NCI-H187 treated with DMSO at 0.1 percent for 48 hours (cell line): ENCODE measurements around the gene ARL6IP1.

Experiments used
- DNase-seq: peaks from one replicate; lab custom pipeline; 2025; lab: John Stamatoyannopoulos, UW

The ARL6IP1 gene

DNA sequence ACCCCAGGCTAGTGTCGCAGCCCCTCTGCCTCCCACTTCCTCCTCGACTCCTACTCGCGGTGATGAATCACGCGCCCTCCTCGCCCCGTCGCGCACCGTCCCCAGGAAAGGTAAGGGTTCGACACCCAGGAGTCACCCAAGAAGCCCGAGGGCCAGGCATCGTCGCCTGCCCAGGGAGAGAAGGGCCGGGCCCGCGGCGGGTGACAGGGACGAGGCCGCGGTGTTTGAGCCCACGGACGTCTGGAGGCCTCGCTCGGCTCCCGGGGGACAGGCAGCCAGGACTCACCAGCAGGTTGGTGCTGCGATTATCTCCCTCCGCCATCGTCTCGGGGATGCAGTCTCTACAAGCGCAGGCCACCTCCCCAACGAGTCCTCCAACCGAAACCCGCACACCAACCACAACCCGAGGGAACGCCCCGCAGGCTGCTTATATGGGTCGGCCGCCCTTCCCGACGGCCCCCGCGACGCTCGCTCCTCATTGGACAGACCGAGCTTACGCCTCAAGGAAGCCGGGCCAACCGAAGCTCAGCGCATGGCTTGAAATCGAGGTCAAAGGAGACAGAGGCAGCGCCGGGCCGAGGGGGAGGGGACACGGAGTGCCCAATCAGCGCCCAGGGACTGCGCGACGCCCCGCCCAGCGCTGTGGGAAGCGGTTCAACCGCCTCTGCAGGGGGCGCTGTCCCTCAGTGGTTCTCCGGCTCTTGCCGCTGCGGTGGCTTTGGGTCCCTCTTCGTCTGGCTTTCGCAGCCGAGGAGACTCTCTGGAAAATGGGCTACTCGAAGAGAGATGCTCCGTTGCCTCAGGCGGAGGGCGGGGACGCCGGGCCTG, at the start of gene ARL6IP1:
Gene ARL6IP1 (minus strand): TSS at position 405 of the 828 bp plus-strand sequence. CDS start 83 bp downstream, at position 322.
- peak; percentile 75 for DNase-seq

DNA sequence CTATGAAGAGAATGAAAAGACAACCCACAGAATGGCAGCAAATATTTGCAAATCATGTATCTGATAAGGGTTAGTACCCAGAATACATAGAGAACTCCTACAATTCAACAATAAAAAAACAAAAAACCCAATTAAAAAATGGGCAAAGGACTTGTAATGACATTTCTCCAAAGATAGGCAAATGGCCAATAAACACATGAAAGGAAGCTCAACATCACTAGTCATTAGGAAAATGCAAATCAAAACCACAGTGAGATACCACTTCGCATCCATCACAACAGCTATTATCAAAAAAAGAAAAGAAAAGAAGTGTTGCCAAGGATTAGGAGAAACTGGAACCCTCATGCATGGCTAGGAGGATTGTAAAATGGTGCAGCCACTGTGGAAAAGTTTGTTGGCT, 45.1 kb upstream of the ARL6IP1 start:
- no peak for DNase-seq

DNA sequence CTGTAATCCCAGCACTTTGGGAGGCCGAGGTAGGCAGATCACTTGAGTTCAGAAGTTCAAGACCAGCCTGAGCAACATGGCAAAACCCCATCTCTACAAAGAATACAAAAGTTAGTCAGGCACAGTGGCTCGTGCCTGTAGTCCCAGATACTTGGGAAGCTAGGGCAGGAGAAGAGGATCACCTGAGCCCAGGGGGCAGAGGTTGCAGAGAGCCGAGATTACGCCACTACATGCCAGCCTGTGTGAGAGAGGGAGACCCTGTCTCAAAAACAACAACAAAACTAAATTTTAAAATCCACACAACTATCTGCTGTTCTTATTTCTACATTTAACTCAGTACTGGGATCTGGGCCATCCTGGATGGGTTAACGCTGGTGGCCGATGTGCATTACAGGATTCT, 41.2 kb upstream of the ARL6IP1 start:
- DNase-seq: no peak

DNA sequence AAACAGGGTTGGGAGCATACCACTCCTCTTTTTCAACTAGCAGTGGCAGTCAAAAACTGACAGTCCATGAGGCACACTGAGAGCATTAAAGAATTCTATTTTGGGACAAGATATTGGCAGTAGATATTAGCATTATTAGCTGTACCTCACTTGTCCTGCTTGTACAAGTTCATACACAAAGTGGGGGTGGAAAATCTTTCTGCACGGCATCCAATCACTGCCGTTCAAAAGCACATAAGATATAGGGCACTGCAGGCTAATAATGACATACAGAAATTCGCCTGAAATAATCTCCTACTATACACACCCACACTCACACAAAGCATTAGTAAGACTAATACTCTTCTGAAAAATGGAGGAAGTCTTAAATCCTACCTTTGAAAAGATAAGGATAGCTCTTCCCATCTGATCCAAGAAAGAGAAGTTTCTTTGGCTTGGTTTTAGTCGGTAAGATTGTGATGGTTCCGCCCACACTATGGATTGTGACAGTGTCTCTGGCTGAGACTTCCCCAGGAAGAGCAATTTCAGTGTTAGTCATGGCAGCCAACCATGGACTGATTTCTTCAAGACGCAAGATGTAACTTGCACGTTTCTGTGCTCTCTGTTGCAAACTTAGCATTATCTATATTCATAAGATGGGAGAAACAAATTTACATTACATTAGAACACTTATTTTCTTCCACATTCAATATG, 40.6 kb upstream of the ARL6IP1 start:
- DNase-seq: no peak

DNA sequence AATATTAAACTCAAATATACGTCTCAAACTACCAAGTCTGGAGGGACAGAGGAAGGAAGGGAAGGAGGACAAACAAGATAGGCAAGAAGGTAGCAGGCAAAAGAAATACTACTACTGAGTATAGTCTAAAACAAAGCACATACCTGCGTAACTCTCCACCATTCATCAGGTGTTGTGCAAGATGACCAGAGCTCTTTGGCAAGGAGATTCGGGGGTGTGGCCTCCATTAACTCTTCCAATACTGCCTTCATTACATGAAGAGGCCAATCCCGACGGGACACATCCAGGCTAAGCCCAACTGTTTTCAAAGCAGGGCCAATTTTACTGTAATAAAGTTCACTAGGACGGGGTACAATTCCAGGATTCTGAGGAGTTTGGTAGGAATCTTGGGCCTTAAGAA, 38.2 kb upstream of the ARL6IP1 start:
- DNase-seq: no peak

DNA sequence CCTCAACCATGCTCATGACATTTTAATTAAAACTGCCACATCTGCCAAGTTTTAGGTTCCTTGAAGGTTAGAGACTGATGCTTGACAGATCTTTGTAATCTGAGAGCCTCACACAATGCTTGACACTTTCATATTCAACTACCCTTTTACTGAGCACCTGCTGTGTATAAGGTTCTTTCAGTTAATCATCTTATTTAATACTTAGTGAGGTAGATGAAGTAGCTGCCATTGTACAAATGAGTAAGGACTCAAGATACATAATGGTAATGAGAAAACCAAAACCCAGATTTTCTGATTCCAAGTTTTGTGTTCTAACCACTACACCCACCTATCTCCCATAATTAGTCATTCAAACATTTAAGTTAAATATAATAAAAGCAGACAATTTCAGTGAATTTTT, 35.4 kb upstream of the ARL6IP1 start:
- DNase-seq: no peak

DNA sequence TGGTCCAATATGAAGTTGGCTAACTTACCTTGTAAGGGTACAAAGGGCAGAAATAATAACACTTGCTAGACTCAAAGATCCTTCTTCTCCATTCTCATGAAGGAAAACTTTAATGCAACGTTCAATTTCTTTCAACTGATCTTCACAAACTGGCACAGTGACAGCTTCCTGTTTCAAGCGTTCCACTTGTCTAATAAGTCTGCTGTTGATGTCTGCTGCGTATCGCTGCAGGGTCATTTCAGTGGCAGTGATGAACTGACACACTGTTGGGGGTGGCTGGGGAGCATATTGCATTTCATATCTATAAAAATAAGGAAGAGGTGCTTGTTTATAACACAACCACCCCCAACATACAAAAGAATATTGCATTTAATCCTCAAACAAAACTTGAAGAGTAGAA, 33.5 kb upstream of the ARL6IP1 start:
- no peak for DNase-seq

DNA sequence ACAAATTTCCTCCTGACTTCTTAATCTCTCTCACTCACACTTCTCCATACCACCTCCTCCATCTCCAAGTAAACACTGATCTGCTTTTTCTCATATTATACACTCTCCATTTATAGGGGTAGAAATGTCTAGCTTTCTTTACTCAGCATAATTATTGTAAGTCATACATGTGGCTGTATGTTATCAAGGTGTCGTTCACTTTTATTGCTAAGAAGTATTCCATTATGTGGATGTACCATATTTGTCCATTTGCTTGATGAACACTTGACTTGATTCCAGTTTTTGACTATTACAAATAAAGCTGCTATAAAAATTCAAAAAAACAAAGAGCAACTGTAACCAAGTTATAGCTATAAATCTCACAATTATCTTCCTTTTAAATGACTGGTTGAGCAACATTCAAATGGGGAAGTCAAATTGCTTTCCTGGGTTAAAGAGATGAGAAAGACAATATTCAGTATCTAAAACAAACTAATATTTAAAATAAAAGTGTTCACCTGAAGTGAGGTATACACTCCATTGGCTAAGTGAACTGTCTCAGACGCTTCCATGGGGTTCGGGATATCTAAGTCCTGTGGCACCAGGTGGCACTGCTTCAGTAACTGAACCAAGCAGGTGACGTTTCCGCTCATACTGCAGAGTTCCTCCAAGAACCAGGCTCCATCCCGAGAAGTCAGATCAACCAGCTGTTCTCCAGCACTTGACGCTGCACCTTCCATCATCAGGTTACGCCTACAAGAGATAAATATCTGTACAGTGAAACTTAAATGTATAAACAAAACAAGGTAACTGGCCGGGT, 32.6 kb upstream of the ARL6IP1 start:
- DNase-seq: no peak

DNA sequence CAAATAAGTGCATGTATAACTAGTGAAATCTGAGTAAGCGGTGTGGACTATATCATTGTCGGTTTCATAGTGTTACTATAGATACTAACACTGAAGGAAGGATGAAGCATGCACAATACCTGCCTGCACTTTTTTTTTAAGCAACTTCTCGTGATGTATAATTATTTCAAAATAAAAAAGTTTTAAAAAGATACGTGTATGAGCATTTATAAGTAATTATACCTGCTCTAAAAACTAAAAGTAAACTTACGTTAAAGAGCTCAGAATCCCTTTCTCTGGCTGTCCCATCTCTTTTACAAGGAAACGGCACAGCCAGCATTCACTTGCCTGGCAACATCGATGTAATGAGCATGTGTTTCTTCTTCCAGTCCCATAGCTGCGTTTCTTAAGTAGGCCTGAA, 31.3 kb upstream of the ARL6IP1 start:
- DNase-seq: no peak

DNA sequence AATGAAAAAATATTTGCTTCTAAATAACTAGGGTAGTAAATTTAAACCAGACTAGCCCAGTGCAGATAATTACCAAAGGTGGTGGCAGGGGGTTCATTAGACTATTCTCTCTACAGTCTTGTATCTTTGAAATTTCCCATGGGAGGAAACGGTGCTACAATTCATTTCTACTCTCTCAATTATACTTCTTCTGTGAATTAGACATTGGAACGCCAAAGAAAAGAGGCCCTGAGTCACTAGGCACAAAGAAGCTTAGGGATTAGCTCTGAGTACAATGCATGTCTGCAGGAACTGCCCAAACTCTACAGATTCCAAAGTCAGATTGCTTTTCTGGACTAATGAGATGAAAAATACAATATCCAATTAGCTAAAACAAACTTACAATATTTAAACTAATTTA, 30.7 kb upstream of the ARL6IP1 start:
- DNase-seq: no peak

DNA sequence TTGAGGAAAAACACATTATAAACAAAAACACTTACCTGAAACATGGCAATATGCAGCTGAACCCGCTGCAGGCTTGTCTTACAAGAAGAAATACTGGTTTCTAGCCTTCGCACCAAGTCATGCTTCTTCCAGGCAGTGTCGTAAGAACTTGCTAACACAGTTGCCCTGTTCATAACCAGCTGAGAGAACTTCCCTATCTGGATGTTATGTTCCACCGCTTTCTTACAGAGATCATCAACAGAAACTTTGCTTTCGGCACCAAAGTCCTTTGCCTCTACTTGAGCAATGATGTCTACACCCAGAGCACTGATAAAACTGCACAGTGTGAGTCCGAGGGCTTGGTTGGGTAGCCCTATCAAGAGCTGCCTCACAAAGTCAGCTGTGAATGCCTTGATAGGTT, 27.9 kb upstream of the ARL6IP1 start:
- DNase-seq: no peak

DNA sequence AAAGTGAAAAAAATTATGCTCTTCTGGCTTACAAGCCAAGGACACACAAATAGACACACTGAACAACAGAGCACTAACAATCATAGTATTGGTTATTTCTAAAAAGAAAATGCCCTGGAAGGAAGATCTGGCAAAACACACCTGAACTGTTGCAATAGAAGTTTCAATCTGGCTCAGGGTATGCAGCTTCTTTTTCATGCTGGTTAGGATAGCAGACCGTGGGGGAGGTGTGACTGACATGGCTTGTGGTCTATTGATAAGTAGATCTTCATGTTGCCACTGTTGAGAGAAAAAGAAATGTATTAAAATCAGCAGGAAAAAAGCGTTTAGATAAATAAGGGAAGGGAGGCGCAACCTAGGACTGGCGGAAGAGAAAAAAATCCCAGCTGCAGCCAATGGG, 26.5 kb upstream of the ARL6IP1 start:
- no peak for DNase-seq

DNA sequence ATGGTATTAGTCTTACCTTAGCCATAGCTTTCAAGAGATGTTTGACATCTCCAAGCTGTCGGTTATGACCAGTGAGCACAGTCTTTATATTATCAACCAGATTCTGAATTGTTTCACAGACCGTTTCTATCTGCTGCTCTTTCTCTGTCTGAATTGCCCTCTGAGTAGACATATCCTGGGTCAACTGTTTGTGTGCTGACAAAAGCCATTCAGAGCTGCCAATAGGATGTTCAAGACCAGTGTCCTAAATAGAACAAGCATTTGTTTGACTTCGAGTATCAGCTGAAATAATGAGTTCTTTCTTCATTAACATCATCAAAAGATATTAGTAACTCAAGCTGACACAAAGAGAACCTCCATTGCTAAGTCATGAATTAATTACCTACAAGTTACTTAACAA, 14.9 kb upstream of the ARL6IP1 start:
- DNase-seq: no peak

DNA sequence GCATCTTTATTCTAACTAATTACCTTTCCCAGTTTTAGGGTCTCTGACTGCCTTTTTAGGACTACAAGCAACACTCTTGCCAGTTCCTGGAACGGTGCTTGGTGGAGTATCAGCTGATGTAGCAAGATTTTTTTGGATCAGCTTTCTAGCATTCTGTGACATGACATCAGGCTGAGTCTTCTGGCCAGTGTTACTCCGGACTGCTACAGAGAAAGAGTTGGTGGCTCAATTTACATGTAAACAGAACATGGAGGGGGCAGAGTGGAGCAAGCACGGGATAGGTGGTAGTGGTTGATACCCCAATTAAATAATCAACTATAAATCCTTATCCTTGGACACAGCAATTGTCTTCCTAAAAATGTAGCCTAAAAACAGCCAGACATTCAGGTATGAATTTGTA, 10.6 kb upstream of the ARL6IP1 start:
- DNase-seq: no peak

DNA sequence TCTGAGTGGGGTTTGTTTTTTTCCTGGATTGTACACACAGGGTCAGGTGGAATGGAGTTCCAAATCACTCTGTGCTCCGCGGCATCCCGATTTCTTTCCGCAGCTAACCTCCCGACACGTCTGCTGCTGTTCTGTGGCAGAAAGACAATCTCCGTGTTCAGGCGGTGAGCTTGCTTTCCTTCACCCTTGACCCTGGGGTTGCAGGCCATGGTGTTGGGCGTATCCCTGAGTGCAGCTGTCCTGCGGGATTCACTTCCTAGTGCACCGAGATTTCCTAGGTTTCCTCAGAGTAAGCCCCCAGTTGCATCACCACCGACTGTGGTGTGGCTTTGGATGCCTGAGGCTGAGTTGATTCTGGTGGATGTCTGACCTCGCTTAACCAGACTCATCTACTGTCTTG, 7.8 kb upstream of the ARL6IP1 start:
- DNase-seq: no peak

DNA sequence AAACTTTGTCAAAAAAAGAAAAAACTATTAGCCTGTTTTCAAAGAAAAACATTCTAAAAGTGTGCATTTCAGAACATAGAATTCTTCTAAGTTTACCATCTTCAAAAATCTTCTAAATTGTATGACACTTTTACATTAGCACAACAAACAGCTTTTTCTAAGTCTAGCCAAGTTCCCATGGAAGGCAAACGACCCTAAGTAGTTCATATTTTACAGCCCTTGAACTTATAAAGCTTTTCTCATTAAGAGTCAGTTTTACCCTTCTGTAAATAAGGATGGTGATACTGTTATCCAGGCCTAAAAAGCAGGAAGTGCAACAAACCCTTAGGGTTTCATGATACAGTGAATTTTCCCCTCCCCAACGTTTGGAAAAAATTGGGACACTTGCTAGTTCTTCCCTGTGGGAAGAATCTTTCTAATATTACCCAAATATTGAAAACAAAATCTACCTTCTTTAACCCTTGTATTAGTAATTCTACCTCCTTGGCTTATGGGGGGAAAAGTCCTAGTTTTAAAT, 4.0 kb upstream of the ARL6IP1 start:
- no peak for DNase-seq

DNA sequence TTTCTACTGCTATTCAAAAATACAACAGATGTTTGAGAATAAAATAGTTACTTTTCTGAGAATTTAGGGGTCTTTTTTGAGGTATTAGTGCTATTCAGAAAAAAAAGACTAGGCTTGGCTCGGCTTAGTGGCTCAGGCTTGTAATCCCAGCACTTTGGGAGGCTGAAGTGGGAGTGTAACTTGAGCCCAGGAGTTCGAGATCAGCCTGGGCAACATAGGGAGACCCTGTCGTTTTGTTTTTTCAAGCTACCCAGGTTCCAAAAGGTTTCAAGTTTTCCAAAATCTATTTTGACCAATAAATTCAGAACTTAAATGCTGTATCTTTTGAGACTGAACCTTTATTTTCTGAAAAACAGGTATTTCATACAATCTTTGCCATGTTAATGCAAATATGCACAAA, 3.2 kb upstream of the ARL6IP1 start:
- no peak for DNase-seq

DNA sequence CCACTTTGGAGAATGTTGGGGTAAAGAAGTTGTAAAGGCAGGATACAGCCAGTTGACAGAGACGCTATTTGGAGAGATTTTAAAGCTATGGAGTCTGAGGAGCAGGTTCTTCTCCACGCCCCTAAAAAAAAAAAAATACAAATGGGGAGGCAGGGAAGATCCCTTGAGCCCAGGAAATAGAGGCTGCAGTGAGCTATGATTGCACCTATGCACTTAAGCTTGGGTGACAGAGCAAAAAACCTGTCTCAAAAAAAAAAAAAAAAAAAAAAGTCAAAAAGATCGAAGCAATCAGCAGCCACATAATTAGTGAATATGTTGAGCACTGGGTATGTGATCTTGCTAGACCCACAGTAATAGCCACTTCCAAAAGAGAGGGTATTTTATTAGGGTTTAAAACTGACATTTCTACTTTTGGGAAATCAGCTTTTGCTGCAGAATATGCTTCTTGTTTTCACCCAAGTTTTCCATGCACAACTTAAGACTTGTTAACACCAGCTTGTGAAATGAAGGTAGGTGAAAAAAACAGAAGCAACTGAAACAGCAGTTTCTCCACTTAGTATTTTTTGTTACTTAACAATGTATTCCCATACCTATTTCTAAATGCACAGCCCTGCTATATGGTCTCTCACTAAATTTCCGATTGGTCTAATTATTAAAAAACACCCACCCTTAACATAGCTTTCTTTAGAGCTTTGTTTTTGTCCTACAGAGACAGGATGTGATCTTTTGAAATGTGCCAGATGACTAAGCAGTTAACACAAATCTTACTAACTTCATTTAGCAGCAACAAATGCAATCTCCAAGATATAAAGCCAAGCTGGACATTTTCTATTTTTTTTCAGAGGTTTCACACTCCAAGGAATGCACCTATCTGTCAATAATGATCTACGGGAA, 2.5 kb upstream of the ARL6IP1 start:
- DNase-seq: no peak

DNA sequence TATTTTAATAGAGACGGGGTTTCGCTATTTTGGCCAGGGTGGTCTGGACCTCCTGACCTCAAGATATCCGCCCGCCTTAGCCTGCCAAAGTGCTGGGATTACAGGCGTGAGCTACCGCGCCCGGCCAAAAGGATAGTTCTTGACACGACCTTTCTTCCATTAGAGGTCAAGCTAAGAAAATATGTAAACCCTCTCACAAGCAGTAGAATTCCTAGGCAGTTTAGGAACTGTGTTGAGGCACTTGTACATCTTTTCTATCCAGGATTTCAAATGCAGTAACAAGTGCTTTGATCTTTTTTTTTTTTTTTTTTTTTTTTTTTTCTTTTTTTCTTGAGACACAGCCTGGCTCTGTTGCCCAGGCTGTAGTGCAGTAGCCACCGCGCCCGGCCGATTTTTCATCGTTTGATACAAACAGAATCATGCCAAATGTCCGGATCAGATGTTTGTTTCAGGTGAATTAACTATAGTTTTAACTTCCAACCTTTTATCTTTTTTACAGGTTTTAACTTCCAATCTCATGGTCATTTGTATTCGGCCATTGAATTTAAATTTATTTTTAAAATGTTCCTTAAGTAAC, 1.5 kb upstream of the ARL6IP1 start:
- no peak for DNase-seq

DNA sequence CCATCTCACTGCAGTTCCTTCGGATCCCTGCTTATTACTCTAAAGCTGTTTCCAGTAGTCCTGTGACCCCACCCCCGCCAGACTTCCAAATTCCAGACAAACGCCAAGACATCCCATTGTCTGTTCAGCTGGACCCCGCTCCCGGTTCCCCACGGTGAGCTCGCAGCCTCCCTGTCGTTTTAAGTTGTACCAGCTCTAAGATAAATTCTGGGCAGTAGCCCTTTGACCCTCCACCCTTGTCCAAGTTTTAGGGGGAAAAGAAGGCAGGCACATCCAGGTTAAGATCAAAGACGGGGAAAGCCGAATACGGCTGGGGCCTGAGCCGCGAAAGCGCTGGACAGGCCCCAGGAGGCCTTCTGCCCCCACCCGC, 589 bp downstream of the ARL6IP1 start:
- no peak for DNase-seq

DNA sequence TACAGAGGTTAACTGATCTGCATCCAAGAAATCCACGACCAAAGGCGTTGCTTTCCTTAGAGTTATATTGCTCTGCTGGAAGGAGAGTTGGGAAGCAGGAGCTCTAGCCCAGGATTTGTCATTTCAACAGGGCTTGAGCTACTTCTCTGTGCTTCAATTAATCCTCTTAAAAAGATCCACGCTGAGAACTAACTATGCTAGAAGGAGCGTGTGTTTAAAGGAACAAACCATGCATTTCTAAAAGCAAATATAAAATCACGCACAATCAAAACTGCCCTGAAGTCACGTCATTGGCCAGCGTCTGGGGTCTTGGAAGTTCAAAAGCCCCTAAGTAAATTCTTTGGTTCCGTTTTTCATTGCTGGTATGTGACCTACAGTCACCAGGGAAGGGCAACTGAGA, 1.1 kb downstream of the ARL6IP1 start:
- DNase-seq: no peak
